NCI-H524 (cell line): Measurements from ENCODE around the gene PARL.

Experiments
- DNase-seq, 2 experiments: peaks; one replicate each; lab custom pipeline; 2025; lab: John Stamatoyannopoulos, UW

Gene PARL

GRCh38 chr3:183817639-183818038 is 67.0 kb downstream of the PARL start:
- peak; percentile 95 to 97 for DNase-seq

GRCh38 chr3:183816681-183817510 is 67.8 kb downstream of the PARL start:
- peak; percentile 94 to 98 for DNase-seq

GRCh38 chr3:183815951-183816475 is 68.7 kb downstream of the PARL start:
- peak in 1 of 2 experiments; percentile 35 for DNase-seq

- no peak for DNase-seq
These were observed 69.1 kb downstream of the PARL start for GRCh38 chr3:183815563-183815940.

GRCh38 chr3:183814240-183814639 is 70.4 kb downstream of the PARL start:
- no peak for DNase-seq

- peak; percentile 80 to 93 for DNase-seq
These were observed 71.8 kb downstream of the PARL start for GRCh38 chr3:183812761-183813445.

- DNase-seq = no peak
These were observed 73.0 kb downstream of the PARL start for GRCh38 chr3:183811638-183812037.

- DNase-seq = no peak
These were observed 73.8 kb downstream of the PARL start for GRCh38 chr3:183810643-183811594.

- DNase-seq = no peak
These were observed 75.4 kb downstream of the PARL start for GRCh38 chr3:183809270-183809669.

GRCh38 chr3:183808355-183808754 is 76.3 kb downstream of the PARL start:
- no peak for DNase-seq

GRCh38 chr3:183807881-183808280 is 76.8 kb downstream of the PARL start:
- peak in 1 of 2 experiments; percentile 53 for DNase-seq

GRCh38 chr3:183807209-183807728 is 77.4 kb downstream of the PARL start:
- DNase-seq = peak; percentile 90 to 97

GRCh38 chr3:183802989-183803388 is 81.7 kb downstream of the PARL start:
- DNase-seq = no peak

GRCh38 chr3:183801601-183802000 is 83.1 kb downstream of the PARL start:
- no peak for DNase-seq

- DNase-seq = no peak
These were observed 84.3 kb downstream of the PARL start for GRCh38 chr3:183800243-183800863.

- no peak for DNase-seq
These were observed 85.2 kb downstream of the PARL start for GRCh38 chr3:183799461-183799860.

- no peak for DNase-seq
These were observed 86.7 kb downstream of the PARL start for GRCh38 chr3:183797996-183798395.

GRCh38 chr3:183796372-183796771 is 88.3 kb downstream of the PARL start:
- no peak for DNase-seq

- no peak for DNase-seq
These were observed 90.2 kb downstream of the PARL start for GRCh38 chr3:183794452-183794851.

- DNase-seq = no peak
These were observed 91.7 kb downstream of the PARL start for GRCh38 chr3:183792976-183793375.

GRCh38 chr3:183790700-183791099 is 94.0 kb downstream of the PARL start:
- DNase-seq = no peak
